ENCODE data around the gene AASDHPPT.

DNA sequence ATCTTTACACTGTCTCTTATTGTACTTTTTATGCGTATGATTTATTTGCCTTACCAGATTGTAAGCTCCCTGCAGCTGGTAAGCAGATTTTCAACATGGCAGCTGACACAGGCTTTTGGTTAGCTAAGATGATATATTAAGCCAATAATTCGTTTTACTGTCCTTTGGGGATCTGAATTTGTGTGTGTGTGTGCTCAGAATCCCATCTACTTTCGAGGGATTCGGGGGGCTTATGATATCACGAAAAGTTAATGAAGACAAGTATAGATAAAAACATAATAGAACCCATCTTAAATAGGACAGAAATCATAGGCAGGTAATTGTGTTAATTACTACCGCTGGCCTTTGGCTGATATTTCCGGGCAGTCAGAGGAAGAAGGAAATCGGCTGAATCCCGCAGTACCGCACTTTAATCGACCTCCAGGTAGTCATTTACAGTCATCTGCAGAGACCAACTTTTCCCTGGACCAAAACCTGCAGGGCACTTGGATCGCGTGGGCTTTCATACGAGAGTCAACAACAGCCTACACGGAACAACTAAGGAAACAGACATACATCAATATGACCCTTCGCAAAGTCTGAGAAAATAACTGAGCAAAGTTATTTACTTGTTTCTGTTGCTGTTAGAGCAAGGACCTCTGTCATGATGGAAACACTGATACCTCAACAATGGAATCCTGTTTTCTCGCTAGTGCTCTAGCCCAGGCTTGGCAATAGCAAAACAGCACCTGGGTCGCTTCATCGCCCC lies 1.1 kb upstream of the AASDHPPT start:
- TF ChIP-seq, protein P1, sequence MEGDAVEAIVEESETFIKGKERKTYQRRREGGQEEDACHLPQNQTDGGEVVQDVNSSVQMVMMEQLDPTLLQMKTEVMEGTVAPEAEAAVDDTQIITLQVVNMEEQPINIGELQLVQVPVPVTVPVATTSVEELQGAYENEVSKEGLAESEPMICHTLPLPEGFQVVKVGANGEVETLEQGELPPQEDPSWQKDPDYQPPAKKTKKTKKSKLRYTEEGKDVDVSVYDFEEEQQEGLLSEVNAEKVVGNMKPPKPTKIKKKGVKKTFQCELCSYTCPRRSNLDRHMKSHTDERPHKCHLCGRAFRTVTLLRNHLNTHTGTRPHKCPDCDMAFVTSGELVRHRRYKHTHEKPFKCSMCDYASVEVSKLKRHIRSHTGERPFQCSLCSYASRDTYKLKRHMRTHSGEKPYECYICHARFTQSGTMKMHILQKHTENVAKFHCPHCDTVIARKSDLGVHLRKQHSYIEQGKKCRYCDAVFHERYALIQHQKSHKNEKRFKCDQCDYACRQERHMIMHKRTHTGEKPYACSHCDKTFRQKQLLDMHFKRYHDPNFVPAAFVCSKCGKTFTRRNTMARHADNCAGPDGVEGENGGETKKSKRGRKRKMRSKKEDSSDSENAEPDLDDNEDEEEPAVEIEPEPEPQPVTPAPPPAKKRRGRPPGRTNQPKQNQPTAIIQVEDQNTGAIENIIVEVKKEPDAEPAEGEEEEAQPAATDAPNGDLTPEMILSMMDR (IDR thresholded peaks at IDR 0.05; ENCODE audit: insufficient read depth, low read length, poor library complexity, severe bottlenecking), result no peak
- TF ChIP-seq EZH2phosphoT487 (conservative IDR thresholded peaks at IDR 0.05; ENCODE audit: low read length), result no peak

Data from SU-DHL-6 (cell line).